Right lobe of liver (tissue), 4 donors: ENCODE measurements around the gene EDNRB.

ENCODE experiments used
- POLR2A ChIP-seq: fragments of 450-650 bp; IDR thresholded peaks from one replicate; pipeline ENCODE4 v1.6.1; 2017; ENCODE audit warnings: antibody characterized with exemption, mild to moderate bottlenecking
- TF ChIP-seq, protein P1 (sequence below), 4 donors: fragments of 200-600 bp in 3 of 4; fragments of 450-650 bp in 1 of 4; IDR thresholded peaks; one replicate each; pipeline versions ENCODE4 v1.5.1 to v1.8.0; 2016 to 2022; ENCODE audit warnings: antibody characterized with exemption in 4 of 4, mild to moderate bottlenecking in 2 of 4
- donor health status: DM: no; HTN: no; CAD: no.
- donor health status: DM: no; HTN: no; CAD: no.
- donor health status: DM: no; HTN: yes; CAD: no.

GRCh38 chr13:77909827-77910226 is 8.8 kb downstream of the EDNRB start:
- TF ChIP-seq, protein P1, sequence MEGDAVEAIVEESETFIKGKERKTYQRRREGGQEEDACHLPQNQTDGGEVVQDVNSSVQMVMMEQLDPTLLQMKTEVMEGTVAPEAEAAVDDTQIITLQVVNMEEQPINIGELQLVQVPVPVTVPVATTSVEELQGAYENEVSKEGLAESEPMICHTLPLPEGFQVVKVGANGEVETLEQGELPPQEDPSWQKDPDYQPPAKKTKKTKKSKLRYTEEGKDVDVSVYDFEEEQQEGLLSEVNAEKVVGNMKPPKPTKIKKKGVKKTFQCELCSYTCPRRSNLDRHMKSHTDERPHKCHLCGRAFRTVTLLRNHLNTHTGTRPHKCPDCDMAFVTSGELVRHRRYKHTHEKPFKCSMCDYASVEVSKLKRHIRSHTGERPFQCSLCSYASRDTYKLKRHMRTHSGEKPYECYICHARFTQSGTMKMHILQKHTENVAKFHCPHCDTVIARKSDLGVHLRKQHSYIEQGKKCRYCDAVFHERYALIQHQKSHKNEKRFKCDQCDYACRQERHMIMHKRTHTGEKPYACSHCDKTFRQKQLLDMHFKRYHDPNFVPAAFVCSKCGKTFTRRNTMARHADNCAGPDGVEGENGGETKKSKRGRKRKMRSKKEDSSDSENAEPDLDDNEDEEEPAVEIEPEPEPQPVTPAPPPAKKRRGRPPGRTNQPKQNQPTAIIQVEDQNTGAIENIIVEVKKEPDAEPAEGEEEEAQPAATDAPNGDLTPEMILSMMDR (IDR thresholded peaks at IDR 0.05) = no peak
- TF ChIP-seq POLR2A = no peak
